GM21360 (cell line): ENCODE measurements around the gene SLC12A7.

Source experiments
- ATAC-seq: cut with Tn5 transposase; IDR thresholded peaks from one replicate; pipeline ENCODE4 v1.9.1; 2021; ENCODE audit warnings: mild to moderate bottlenecking, moderate library complexity; ENCODE audit not compliant: unreplicated experiment

Gene SLC12A7

DNA sequence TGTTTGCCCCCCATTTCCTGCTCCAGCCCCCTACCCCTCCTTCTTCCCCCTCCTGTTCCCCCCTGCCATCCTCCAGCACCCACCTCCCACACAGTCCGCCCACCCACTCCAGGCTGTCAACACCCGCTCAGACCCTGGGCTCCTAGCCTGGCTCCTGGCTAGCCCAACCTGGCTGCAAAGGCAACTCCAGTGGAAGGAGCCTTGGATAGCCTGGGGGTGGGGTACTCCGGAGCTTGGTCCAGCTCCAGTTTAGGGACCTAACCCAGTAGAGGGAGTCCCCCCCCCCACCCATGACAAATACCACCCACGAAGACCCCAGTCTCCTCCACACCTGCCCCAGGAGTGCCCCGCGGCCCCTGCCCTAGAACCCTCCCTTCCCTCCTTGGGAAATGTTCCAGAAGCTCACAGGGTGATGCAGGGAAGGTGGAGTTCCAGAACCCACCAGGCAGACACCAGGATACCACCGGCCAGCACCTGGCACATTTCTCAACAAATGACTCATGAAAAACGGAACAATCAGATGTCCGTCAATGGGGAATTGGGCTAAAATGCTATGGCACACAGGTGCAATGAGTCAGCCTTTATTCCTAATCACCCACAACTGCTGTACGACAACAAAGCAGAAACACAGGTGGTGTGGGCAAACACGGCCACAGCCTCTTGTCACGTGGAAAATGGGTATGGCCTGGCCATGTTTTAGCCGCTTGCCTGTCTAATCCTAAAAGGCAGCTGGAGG is 901 bp upstream of the SLC12A7 start:
- ATAC-seq: no peak

- ATAC-seq: peak; percentile 24
These were observed 579 bp downstream of the SLC12A7 start for GRCh38 chr5:1111241-1111726.

DNA sequence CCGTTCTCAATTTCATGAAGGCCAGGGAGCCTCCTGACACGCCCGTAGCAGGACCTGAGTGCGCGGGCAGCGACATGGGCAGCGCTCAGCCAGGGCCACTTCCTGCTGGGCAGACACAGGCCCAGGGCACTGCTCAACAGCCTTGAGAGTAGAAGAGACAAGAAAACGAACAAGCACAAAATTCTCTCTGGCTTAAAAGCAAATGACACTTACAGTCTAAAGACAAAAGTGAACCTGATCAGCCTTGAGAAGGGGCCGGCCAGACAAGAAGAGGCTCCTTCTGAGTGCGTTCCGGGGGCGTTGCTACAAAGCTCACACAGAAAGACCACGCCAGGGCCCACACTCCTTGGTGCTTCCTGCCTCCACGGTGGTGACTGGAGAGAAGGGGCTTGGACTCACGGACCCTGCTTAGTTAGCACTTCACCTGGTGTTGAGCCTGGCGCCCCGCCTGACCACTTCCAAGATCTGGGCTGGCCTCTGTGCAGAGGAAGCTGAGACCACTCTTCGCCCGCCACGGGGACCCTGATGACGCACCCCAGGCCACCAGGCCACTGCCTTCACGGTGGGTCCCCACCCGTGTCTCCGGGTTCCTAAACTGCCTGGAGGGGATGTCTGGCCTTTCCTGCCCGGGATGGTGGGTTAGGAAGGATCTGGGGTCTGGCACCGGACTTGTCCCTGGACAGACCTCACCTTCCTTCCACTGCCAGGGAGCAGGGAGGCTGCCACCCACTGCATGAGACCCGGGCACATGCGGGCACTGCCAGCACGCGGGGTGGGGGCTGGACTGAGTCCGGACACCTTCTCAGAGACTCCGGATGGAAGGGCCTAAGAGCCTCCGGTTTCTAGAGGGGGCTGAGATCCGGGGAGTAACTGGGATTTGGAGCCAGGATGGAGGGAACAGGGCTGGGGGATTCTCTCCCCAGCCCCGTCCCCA is 1.3 kb downstream of the SLC12A7 start:
- ATAC-seq: no peak

- ATAC-seq: no peak
These were observed 2.1 kb downstream of the SLC12A7 start for GRCh38 chr5:1109542-1110306.

DNA sequence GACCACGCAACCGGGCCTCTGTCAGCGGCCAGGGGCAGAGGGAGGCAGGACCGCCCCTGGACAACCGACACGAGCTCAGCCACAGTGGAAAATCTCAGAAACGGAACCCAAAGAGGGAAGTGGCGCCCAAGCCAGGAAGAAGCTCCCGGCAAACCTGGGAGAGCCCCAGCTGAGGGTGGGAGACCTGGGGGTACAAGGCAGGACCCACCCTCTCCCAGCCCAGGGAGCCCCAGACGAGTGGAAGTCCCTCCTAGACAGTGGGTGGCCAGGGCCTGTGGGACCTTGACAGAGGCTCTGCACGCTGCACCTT is 3.0 kb downstream of the SLC12A7 start:
- ATAC-seq: no peak

DNA sequence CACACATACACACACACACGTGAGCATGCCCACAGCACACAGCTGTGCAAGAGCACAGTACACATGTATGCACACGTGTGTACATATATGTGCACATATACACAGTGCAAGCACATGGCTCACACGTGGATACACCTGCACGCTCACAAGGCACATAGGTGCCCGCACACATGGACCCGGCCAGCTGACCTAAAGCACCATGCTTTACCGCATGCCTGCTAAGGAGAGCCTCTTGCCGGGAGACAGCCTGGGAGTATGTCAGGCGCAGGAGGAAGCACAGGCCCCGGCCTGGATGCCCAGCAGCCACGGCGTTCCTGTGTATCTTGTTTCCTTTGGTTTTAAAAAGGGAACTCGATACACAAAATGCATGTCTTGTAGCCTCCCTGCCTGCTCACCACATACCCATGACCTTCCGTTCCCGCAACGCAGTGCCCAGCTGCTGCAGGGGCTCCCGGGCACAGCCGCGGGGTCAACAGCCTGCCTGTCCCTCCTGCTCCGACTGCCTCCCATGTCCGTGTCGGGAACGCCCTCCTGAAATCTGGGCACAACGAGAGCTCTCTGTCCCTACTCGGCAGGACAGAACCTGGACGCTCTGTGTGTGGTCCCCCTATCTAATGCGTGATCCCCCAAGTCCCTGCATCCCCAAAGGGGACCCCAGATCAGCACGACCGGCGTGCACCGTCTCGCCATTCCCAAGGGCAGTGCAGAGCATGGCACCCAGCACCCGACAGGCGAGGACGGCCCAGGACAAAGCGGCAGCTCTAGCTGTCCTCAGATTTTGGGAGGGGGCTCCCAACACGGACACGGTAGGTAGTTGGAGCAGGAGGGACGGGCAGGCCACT is 3.6 kb downstream of the SLC12A7 start:
- no peak for ATAC-seq

DNA sequence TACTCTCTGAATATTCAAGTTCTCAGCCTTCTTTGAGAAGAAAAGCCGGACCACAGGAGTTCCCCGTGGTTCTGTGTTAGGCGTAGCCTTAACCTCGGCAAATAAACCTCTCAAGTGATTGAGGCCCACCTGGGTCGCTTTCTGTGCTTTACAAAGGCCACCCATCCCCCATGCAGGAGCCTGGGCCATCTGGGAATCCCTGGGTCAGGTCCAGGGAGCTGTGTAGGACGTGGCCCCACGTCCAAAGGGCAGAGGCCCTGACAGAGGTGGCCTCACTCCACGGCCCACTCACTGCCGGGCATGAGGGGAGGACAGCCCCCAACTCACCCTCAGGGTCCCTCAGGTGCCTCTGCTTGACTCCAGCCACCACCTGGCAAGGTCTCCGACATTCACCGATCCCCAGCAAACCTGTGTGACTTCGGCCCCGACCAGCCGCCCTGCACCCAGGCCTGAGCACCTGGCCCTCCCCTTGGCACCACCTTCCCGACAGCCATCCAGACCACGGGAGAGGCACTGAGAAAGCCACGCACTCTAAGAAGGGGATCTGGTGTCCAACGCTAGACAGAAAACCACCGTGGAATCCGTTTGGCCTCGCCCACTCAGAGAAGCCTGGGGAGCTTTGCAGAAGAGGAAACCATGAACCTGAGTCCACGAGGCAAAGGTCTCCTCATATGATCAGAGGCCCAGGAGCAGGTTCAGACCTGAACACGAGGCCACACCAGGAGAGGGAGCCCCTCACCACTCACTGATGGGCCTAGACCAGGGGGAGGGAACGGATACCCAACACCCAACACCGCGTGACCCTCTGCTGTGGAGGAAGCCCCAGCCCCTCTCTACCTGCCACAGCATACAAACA is 4.5 kb downstream of the SLC12A7 start:
- ATAC-seq: no peak

GRCh38 chr5:1106385-1107166 is 5.3 kb downstream of the SLC12A7 start:
- ATAC-seq: no peak

GRCh38 chr5:1105350-1106265 is 6.3 kb downstream of the SLC12A7 start:
- ATAC-seq: peak; percentile 37

DNA sequence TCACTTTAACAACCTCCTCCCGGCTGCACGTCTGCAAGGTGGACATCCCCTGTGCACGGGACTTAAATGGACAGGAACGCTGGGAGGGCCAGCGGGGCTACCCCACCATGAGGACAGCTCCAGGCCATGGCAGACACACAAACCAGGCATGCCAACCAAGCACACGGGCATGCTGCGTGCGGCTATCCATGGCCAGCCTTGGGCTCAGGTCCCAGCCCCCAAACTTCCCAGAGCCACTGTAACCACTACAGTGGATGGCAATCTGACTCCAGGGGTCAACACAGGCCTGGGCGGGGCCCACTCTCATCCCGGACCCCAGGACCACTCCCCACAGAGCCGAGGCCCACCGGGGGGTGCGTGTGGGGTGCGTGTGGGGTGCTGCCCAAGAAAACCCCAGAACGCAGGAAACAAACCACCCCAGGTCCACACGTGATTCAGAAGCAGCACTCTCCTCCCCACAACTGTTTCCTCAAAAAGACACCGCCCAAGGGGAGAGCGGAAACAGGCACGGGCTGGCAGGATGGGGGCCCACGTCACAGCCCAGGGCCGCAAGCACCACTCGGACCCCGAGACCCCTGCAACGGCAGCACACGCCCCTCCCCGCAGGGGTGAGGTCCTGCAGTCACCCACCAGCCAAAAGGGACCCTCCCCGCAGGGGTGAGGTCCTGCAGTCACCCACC is 7.4 kb downstream of the SLC12A7 start:
- ATAC-seq: no peak

DNA sequence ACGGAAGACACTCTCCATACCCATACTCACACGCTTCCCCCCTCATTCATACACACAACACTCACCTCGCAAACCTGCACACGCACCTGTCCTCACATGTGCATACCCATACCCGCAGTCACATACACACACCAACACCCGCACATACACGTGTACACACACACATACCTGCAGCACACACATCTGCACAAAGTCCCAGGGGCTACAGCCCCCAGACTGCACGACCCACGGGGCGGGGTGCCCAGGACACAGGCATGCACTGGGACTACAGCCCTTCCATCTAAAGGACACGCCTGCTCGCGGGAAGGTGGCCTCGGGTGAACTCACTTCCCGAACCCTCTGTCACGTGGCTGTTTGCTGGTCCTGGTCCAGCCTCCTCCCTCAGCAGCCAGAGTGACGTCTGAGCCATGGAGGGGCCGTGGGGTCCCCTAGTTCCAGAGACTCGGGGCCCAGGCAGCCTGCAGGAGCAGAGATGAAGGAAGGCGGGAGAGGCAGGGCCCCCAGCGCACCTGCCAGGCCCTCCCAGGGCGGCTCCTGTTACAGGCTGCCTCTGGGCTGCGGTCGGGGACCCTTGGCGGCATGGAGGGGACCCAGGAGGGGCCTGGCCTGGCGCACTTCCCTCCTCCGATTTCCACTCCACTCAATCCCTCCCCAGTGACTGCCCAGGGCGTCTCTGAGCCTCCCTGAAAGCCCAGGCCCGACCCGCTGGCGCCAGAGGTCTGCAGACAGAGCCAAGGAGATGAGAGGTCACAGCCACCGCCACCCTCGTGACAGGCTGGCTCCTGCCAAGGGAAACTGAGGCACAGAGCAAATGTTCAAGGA is 8.1 kb downstream of the SLC12A7 start:
- no peak for ATAC-seq

DNA sequence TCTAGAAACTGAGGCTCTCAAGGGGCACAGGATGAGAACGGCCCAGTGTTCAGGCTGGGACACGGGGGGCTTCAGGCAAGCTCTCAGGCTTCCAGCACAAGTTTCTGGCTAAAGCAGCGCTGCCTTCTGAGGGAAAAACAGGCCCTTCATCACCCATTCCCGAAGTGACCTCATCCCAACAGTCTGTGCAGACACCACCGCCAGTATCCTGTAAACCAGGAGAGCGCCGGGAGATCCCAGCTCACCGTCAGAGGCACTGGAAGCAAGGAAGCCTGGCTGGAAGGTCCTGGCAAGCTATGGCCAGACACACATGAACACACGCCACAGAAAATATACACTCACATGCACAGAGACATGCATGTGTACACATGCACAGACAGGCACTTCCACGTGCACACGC is 8.8 kb downstream of the SLC12A7 start:
- no peak for ATAC-seq

- no peak for ATAC-seq
These were observed 9.7 kb downstream of the SLC12A7 start for GRCh38 chr5:1101961-1102713.

DNA sequence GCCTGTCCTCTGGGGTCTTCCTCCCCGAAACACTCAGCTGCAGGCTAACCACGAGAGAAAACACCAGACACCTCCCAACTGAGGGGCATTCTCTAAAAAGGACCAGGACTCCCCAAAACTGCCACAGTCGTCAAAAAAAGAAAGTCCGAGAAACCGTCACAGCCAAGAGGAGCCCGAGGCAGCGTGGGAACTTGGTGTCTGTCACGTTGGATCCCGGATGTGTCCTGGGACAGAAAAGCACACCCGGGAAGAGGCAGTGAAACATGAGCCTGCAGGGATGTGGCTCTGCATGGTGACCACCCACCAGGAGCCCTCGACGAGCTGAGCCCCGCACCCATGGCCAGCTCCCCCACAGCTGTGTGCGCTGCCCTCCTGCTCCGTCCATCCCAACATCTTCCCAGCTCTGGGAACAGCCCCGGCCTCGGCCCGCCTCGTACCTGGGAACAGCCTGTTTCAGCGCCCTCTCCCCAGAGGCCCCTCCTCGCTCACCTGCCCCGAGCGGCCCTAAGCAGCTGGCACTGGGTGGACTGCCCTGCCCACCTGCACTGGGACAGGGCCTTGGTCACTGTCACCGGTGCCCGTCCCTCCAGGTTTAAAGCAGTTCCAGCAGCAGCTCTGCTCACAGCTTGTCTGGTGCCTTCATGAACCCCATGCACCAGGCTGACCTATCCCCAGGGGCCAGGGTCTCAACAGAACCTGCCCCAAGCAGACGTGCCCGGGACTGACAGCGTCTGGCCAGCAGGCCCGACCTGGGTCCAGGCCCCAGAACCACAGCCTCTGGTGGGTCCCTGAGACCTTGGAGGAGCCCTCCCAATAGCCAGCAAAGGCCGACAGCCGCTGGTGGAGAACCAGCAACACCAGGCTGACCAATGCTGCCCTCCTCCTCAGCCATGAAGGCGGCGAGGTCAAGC is 10.9 kb downstream of the SLC12A7 start:
- ATAC-seq: no peak
